Measurements from ENCODE around the gene UFM1. TPM values are rescaled to one million over a fixed set of nuclear protein-coding genes. Genes with fewer than 3 reads are reported as not detected.

UFM1 gene
- total RNA-seq, 2 donors from 2014 or later: 39.2 to 43.2 TPM

GRCh38 chr13:38382946-38383345, 33.3 kb downstream of the UFM1 start:
- Histone ChIP-seq H3K9me3 (ENCODE audit: control insufficient read depth, low read length) (no peaks in the 10 kb centered on the region), H3K27ac (ENCODE audit: low read depth, low read length) (no peak overlapping the region), H3K4me1 (ENCODE audit: control insufficient read depth, insufficient read depth, low read length) (no peaks in the 10 kb centered on the region), H3K9ac (ENCODE audit: extremely low read depth, low read length, poor library complexity, severe bottlenecking) (no peak overlapping the region), H3K27me3 (ENCODE audit: control insufficient read depth, insufficient read depth, low read length, poor library complexity, severe bottlenecking) (no peaks in the 10 kb centered on the region), H3K36me3 (ENCODE audit: control insufficient read depth, insufficient read depth, low read length) (no peaks in the 10 kb centered on the region), H3K4me3 (ENCODE audit: low read length) (no peak overlapping the region)
- Mint-ChIP-seq H3K27ac (no peak overlapping the region), H3K4me3 (no peak overlapping the region), H3K4me1 (peaks cover 8% of the 10 kb centered on the region), H3K27me3 (ENCODE audit: insufficient read depth) (no peaks in the 10 kb centered on the region), H3K36me3 (ENCODE audit: low read depth) (no peaks in the 10 kb centered on the region), H3K9me3 (no peaks in the 10 kb centered on the region)
- no peak for DNase-seq
- WGBS, 2 experiments (ENCODE audit: insufficient coverage in 1 of 2, insufficient read length in 1 of 2): 100% methylated on average over 1 of the region's 2 CpGs; no CpG with 5 or more reads in 1 of the 2 experiments
- TF ChIP-seq CTCF (conservative IDR thresholded peaks at IDR 0.05): no peak

- H3K4me1 Mint-ChIP-seq: peaks cover 17% of the 10 kb centered on the region
- no peak for TF ChIP-seq CTCF (conservative IDR thresholded peaks at IDR 0.05)
- Histone ChIP-seq H3K4me1 (ENCODE audit: control insufficient read depth, insufficient read depth, low read length) (peaks cover 10% of the 10 kb centered on the region), H3K9me3 (ENCODE audit: control insufficient read depth, low read length) (no peaks in the 10 kb centered on the region), H3K27ac (ENCODE audit: low read depth, low read length) (no peak overlapping the region), H3K9ac (ENCODE audit: extremely low read depth, low read length, poor library complexity, severe bottlenecking) (no peak overlapping the region), H3K4me3 (ENCODE audit: low read length) (no peak overlapping the region), H3K36me3 (ENCODE audit: control insufficient read depth, insufficient read depth, low read length) (no peaks in the 10 kb centered on the region), H3K27me3 (ENCODE audit: control insufficient read depth, insufficient read depth, low read length, poor library complexity, severe bottlenecking) (no peaks in the 10 kb centered on the region)
- 83 to 90% methylated on average over 1 to 2 of the region's 3 CpGs for WGBS, 2 experiments (ENCODE audit: insufficient coverage in 1 of 2, insufficient read length in 1 of 2)
- no peak overlapping the region for H3K27ac Mint-ChIP-seq
- no peak overlapping the region for H3K4me3 Mint-ChIP-seq
- no peaks in the 10 kb centered on the region for H3K9me3 Mint-ChIP-seq
- H3K27me3 Mint-ChIP-seq (ENCODE audit: insufficient read depth): no peaks in the 10 kb centered on the region
- no peaks in the 10 kb centered on the region for H3K36me3 Mint-ChIP-seq (ENCODE audit: low read depth)
- DNase-seq: no peak
Measured at GRCh38 chr13:38384171-38384570, 34.5 kb downstream of the UFM1 start.

GRCh38 chr13:38385153-38385891, 35.7 kb downstream of the UFM1 start:
- no peaks in the 10 kb centered on the region for H3K27me3 Mint-ChIP-seq (ENCODE audit: insufficient read depth)
- no peak for DNase-seq
- H3K4me1 Mint-ChIP-seq: peaks cover 26% of the 10 kb centered on the region
- Histone ChIP-seq H3K9me3 (ENCODE audit: control insufficient read depth, low read length) (no peaks in the 10 kb centered on the region), H3K36me3 (ENCODE audit: control insufficient read depth, insufficient read depth, low read length) (no peaks in the 10 kb centered on the region), H3K4me1 (ENCODE audit: control insufficient read depth, insufficient read depth, low read length) (peaks cover 10% of the 10 kb centered on the region), H3K4me3 (ENCODE audit: low read length) (no peak overlapping the region), H3K27ac (ENCODE audit: low read depth, low read length) (no peak overlapping the region), H3K27me3 (ENCODE audit: control insufficient read depth, insufficient read depth, low read length, poor library complexity, severe bottlenecking) (no peaks in the 10 kb centered on the region), H3K9ac (ENCODE audit: extremely low read depth, low read length, poor library complexity, severe bottlenecking) (no peak overlapping the region)
- H3K9me3 Mint-ChIP-seq: no peaks in the 10 kb centered on the region
- 93 to 97% methylated on average over 9 of the region's 9 CpGs for WGBS, 2 experiments (ENCODE audit: insufficient coverage in 1 of 2, insufficient read length in 1 of 2)
- H3K4me3 Mint-ChIP-seq: no peak overlapping the region
- TF ChIP-seq CTCF (conservative IDR thresholded peaks at IDR 0.05): no peak
- no peak overlapping the region for H3K27ac Mint-ChIP-seq
- H3K36me3 Mint-ChIP-seq (ENCODE audit: low read depth): no peaks in the 10 kb centered on the region

Data from endodermal cell (in vitro differentiated cells).